ENCODE measurements around the gene SAMD4A. TPM values are rescaled to one million over a fixed set of nuclear protein-coding genes. Genes with fewer than 3 reads are reported as not detected.

SAMD4A gene
- total RNA-seq, 1 experiment from 2014 or later = 18.3 TPM

DNA sequence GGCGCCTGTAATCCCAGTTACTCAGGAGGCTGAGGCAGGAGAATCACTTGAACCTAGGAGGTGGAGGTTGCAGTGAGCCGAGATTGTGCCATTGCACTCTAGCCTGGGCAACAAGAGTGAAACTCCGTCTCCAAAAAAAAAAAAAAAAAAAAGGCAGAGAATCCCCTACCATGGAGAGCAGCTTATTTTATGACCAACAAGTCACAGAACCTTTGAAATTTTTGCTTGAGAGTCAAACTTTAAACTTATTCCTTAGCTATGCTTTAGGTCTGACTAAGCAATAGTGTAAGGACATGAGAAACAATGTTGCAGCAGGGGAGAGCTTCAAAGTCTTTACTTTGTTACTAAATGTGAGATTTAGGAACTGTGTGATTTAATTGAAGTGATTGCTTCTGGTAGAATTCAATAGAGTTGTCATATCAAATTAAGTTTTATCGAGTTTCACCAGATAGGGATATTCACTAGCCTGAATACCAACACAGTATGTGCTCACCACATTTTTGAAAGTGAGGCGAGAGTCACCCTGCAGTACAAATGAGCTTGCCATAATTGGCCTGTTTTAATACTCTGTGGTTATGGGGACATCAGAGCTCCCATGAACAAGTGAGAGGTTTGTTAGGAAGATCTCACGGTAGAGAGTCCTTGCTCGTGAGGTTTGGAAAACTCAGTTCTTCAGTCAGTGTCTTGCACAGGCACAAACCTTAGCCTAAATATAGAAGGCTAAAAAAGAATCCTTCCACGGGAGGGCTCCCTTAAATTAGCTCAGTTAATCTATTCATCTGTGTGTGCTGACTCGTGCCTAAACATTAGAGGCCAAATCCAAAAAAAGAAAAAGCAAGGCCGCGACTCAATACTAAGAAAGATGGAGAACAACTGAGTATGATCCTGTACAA, 108.6 kb downstream of the SAMD4A start:
- no peaks in the 10 kb centered on the region; the same call in 1 of the 2 replicates for H3K79me2 ChIP-seq (ENCODE audit: low read depth)
- no TSS peak for BruUV-seq (replicated peaks)
- POLR2A ChIA-PET (ENCODE audit: unreplicated experiment) = no interaction called here

DNA sequence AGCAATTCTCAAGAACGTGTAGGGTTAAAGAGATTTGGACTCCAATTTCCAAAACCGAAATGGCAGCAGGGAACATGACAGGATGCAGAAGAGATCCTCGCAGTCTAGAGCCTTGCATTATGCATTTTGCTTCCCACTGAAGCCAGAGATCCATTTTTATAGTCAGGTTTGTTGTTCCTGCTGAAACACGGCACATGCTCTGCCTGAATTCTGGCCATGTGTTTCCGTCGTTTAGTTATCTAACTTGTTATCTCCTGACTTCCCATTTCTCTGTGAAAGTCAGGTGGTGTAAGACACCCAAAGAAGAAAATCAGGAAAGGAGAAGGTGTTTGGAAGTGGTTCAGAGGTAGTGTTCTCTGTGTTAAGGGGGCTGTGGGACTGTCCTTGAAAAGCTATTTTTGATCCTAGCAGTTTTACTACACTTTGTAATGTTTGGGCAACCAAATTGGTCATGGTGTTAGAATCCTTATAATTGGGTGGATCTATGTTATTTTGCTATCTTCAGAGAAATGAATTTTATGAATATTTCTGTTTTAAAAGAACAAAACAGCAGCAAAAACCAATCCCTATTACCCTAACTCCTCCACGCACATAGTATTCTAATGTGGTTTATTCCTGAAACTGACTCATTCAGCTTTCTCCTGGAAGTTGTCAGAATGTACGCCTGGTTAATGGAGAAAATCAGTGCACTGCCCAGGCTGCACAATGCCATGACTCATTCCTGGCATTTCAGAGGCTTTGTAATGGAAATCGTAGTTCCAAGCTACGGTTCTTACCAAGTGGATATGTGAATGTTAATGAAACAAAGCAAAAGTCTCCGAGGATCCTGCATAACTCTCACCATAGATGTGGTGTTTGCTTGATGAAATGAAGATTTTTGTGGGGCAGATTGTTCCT, 110.1 kb downstream of the SAMD4A start:
- no peaks in the 10 kb centered on the region for H3K9me3 ChIP-seq (ENCODE audit: insufficient read depth, low read depth)
- TF ChIP-seq, protein P1, sequence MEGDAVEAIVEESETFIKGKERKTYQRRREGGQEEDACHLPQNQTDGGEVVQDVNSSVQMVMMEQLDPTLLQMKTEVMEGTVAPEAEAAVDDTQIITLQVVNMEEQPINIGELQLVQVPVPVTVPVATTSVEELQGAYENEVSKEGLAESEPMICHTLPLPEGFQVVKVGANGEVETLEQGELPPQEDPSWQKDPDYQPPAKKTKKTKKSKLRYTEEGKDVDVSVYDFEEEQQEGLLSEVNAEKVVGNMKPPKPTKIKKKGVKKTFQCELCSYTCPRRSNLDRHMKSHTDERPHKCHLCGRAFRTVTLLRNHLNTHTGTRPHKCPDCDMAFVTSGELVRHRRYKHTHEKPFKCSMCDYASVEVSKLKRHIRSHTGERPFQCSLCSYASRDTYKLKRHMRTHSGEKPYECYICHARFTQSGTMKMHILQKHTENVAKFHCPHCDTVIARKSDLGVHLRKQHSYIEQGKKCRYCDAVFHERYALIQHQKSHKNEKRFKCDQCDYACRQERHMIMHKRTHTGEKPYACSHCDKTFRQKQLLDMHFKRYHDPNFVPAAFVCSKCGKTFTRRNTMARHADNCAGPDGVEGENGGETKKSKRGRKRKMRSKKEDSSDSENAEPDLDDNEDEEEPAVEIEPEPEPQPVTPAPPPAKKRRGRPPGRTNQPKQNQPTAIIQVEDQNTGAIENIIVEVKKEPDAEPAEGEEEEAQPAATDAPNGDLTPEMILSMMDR (conservative IDR thresholded peaks at IDR 0.05) = no peak
- peak overlapping the region; percentile 69 for H3K4me2 ChIP-seq
- no peaks in the 10 kb centered on the region for H3K36me3 ChIP-seq (ENCODE audit: low read depth)
- H2AFZ ChIP-seq = no peak overlapping the region
- peak; percentile 50 to 87 for DNase-seq
- intact Hi-C loops (cut with micrococcal nuclease; ENCODE audit: unreplicated experiment) = no loop called here
- no peaks in the 10 kb centered on the region for H3K27me3 ChIP-seq (ENCODE audit: insufficient read depth, low read depth)
- H3K79me2 ChIP-seq (ENCODE audit: low read depth) = no peaks in the 10 kb centered on the region; the same call in 1 of the 2 replicates
- H3F3A ChIP-seq (ENCODE audit: insufficient read depth, low read depth) = peaks cover 12% of the 10 kb centered on the region; the same call in 1 of the 2 replicates
- POLR2A ChIA-PET (ENCODE audit: unreplicated experiment) = interaction anchor here (0.6 kb wide), 1 partner anchor 23 kb away, joined by 14 read pairs; no protein-coding TSS in a partner anchor
- CTCF ChIA-PET = interaction anchor here (0.8 to 1.4 kb wide), 2 partner anchors 96 to 108 kb away, joined by 3 to 4 read pairs; no protein-coding TSS in a partner anchor
- peak overlapping the region; percentile 64 for H3K27ac ChIP-seq
- peaks cover 17% of the 10 kb centered on the region for H3K4me1 ChIP-seq (replicated peaks; ENCODE audit: insufficient read depth)
- no peak overlapping the region for H3K4me3 ChIP-seq
- no peaks in the 10 kb centered on the region for H3K9me2 ChIP-seq (ENCODE audit: insufficient read depth)
- no TSS peak for BruUV-seq (replicated peaks)
- no peaks in the 10 kb centered on the region for H4K20me1 ChIP-seq (ENCODE audit: insufficient read depth)

More for the DNA sequence above, 108.6 kb downstream of the SAMD4A start:
- Histone ChIP-seq H3K9me2 (ENCODE audit: insufficient read depth) (no peaks in the 10 kb centered on the region), H3F3A (ENCODE audit: insufficient read depth, low read depth) (peaks cover 12% of the 10 kb centered on the region; the same call in 1 of the 2 replicates), H3K4me1 (replicated peaks; ENCODE audit: insufficient read depth) (peaks cover 17% of the 10 kb centered on the region), H3K4me3 (no peak overlapping the region), H3K9me3 (ENCODE audit: insufficient read depth, low read depth) (no peaks in the 10 kb centered on the region), H3K27ac (no peak overlapping the region), H3K36me3 (ENCODE audit: low read depth) (no peaks in the 10 kb centered on the region), H2AFZ (no peak overlapping the region), H3K4me2 (no peak overlapping the region), H4K20me1 (ENCODE audit: insufficient read depth) (no peaks in the 10 kb centered on the region), H3K27me3 (ENCODE audit: insufficient read depth, low read depth) (no peaks in the 10 kb centered on the region)
- TF ChIP-seq, protein P1 (conservative IDR thresholded peaks at IDR 0.05) = no peak
- no peak for TF ChIP-seq EZH2 (IDR thresholded peaks at IDR 0.05; ENCODE audit: low read depth)
- intact Hi-C loops (cut with micrococcal nuclease; ENCODE audit: unreplicated experiment) = no loop called here
- DNase-seq = no peak
- CTCF ChIA-PET = no interaction called here

DNA sequence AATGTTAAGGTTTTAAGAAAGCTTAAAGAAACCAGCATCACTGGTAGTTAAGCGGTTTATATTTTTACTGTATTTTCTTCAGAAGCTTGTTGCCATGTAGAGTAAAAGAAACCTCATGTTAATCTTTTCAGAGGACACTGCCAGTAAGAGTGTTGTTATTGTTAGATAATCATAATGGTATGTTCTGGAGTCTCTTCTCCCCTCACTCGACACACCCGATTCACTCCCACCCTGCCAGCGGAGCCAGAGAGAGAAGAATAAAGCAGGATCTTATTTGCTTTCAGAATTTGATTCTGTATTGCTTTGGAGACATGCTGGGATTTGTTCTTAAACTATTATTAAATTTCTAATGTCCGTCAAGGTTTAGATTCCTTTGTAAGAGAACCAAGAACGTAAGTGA, 113.7 kb downstream of the SAMD4A start:
- peaks cover 23% of the 10 kb centered on the region; the same call in 1 of the 2 replicates for H3F3A ChIP-seq (ENCODE audit: insufficient read depth, low read depth)
- peaks cover 41% of the 10 kb centered on the region for H3K4me1 ChIP-seq (replicated peaks; ENCODE audit: insufficient read depth)
- H4K20me1 ChIP-seq (ENCODE audit: insufficient read depth) = no peaks in the 10 kb centered on the region
- no peak overlapping the region for H3K4me3 ChIP-seq
- H2AFZ ChIP-seq = no peak overlapping the region
- no peak for DNase-seq
- no peak overlapping the region for H3K4me2 ChIP-seq
- no peaks in the 10 kb centered on the region for H3K9me3 ChIP-seq (ENCODE audit: insufficient read depth, low read depth)
- no peak overlapping the region for H3K27ac ChIP-seq
- no peaks in the 10 kb centered on the region for H3K9me2 ChIP-seq (ENCODE audit: insufficient read depth)
- ChIA-PET POLR2A (ENCODE audit: unreplicated experiment) (no interaction called here), CTCF (no interaction called here)
- intact Hi-C loops (cut with micrococcal nuclease; ENCODE audit: unreplicated experiment) = no loop called here
- H3K27me3 ChIP-seq (ENCODE audit: insufficient read depth, low read depth) = no peaks in the 10 kb centered on the region
- no peaks in the 10 kb centered on the region for H3K36me3 ChIP-seq (ENCODE audit: low read depth)
- BruUV-seq (replicated peaks) = no TSS peak
- TF ChIP-seq EZH2 (IDR thresholded peaks at IDR 0.05; ENCODE audit: low read depth) = no peak
- TF ChIP-seq, protein P1 (conservative IDR thresholded peaks at IDR 0.05) = no peak
- peaks cover 7% of the 10 kb centered on the region for H3K79me2 ChIP-seq (ENCODE audit: low read depth)

Measured in PC-9 (cell line).